Measurements from ENCODE around the gene IRF9.

DNA sequence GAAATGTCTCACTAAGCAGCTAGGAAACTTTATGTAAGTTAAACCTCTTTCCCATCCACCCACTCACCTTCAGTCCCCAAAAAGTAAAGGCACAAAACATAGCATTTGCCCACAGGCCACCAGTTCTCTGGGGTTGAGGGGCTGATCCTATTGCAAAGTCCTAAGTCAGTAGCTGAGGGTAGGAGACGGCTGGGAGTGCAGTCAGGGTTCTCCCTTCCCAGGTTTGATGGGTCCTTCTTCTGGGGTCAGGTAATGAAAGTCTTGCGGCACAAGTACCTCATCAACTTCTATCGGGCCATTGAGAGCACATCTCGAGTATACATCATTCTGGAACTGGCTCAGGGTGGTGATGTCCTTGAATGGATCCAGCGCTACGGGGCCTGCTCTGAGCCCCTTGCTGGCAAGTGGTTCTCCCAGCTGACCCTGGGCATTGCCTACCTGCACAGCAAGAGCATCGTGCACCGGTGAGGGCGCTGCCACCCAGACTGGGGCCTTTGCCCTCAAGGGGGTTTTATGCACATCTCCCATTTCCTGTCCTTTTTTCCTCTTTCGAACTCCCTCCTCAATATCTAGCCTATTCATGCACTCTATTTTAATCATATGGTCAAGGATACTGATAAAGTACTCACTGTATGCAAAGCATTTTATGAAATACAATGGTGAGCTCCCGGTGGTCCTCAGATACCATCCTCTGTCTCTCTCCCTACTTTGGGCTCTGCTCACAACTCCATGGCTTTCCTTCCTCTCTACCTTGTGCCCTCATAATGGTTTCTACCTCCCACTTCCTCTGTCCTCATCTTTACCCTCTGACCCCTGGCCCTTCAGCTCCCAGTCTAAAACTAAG, 45.4 kb downstream of the IRF9 start:
- TF ChIP-seq CTCF (IDR thresholded peaks at IDR 0.05; ENCODE audit: insufficient read depth, low read length) = no peak
- no peak for TF ChIP-seq POLR2AphosphoS5 (IDR thresholded peaks at IDR 0.05; ENCODE audit: low read depth)
- TF ChIP-seq, protein P1, sequence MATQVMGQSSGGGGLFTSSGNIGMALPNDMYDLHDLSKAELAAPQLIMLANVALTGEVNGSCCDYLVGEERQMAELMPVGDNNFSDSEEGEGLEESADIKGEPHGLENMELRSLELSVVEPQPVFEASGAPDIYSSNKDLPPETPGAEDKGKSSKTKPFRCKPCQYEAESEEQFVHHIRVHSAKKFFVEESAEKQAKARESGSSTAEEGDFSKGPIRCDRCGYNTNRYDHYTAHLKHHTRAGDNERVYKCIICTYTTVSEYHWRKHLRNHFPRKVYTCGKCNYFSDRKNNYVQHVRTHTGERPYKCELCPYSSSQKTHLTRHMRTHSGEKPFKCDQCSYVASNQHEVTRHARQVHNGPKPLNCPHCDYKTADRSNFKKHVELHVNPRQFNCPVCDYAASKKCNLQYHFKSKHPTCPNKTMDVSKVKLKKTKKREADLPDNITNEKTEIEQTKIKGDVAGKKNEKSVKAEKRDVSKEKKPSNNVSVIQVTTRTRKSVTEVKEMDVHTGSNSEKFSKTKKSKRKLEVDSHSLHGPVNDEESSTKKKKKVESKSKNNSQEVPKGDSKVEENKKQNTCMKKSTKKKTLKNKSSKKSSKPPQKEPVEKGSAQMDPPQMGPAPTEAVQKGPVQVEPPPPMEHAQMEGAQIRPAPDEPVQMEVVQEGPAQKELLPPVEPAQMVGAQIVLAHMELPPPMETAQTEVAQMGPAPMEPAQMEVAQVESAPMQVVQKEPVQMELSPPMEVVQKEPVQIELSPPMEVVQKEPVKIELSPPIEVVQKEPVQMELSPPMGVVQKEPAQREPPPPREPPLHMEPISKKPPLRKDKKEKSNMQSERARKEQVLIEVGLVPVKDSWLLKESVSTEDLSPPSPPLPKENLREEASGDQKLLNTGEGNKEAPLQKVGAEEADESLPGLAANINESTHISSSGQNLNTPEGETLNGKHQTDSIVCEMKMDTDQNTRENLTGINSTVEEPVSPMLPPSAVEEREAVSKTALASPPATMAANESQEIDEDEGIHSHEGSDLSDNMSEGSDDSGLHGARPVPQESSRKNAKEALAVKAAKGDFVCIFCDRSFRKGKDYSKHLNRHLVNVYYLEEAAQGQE (IDR thresholded peaks at IDR 0.05; ENCODE audit: insufficient replicate concordance, low read depth) = no peak
- no peak for TF ChIP-seq GABPA (IDR thresholded peaks at IDR 0.05; ENCODE audit: low read depth)
- no peak for TF ChIP-seq SPI1 (IDR thresholded peaks at IDR 0.05; ENCODE audit: borderline replicate concordance, low read depth)

Measured in HL-60 (cell line).